Loucy (cell line): Measurements from ENCODE around the gene CDHR2.

Experiments used
- EZH2phosphoT487 ChIP-seq: fragments of 200-600 bp; IDR thresholded peaks from 2 replicates; pipeline ENCODE4 v1.6.1; 2018; ENCODE audit warnings: antibody characterized with exemption, mild to moderate bottlenecking, moderate library complexity, borderline replicate concordance
- TF ChIP-seq, protein P1 (sequence below): fragments of 200-600 bp; sonication (generic); conservative IDR thresholded peaks from 2 replicates; pipeline ENCODE4 v1.5.1; 2014; ENCODE audit warnings: mild to moderate bottlenecking, antibody characterized with exemption, low read length

DNA sequence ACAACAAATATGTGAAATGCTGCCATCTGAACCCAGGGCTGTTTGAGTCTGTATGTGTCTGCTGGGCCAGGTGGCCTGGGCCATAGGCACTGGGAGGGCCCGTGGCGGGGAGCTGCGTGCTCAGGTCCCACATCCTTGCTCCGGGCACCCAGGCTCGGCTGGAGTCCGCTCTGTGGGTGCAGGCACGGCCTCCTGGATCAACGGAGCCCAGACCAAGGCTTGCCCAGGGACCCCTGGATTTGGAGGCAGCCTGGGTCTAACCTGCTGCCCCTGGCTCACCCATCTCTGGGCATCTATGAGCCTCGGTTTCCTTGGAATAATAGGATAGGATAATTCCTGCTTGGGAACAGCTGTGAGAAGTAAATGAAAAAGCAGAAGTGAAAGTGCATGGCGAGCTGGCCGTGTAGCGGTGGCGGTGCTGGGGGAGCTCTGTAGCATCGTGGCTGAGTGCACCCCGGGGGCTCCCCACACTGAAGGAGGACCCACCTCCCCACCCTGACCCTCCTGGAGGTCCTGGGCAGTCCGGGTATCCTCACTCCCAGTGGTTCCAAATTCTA is 1.2 kb downstream of the CDHR2 start:
- TF ChIP-seq, protein P1, sequence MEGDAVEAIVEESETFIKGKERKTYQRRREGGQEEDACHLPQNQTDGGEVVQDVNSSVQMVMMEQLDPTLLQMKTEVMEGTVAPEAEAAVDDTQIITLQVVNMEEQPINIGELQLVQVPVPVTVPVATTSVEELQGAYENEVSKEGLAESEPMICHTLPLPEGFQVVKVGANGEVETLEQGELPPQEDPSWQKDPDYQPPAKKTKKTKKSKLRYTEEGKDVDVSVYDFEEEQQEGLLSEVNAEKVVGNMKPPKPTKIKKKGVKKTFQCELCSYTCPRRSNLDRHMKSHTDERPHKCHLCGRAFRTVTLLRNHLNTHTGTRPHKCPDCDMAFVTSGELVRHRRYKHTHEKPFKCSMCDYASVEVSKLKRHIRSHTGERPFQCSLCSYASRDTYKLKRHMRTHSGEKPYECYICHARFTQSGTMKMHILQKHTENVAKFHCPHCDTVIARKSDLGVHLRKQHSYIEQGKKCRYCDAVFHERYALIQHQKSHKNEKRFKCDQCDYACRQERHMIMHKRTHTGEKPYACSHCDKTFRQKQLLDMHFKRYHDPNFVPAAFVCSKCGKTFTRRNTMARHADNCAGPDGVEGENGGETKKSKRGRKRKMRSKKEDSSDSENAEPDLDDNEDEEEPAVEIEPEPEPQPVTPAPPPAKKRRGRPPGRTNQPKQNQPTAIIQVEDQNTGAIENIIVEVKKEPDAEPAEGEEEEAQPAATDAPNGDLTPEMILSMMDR, result no peak
- no peak for TF ChIP-seq EZH2phosphoT487
